GM18520 (cell line): ENCODE data around the gene DHX30.
"Not testable (repeated sequence)": the region's sequence is repeated elsewhere in the genome, so short reads cannot be mapped to it uniquely, and the experiment has no call there.

Source experiments
- ATAC-seq: cut with Tn5 transposase; IDR thresholded peaks from one replicate; pipeline ENCODE4 v1.9.1; 2021; ENCODE audit not compliant: unreplicated experiment

Gene DHX30

GRCh38 chr3:47882338-47882737 lies 79.4 kb downstream of the DHX30 start:
- no peak for ATAC-seq

GRCh38 chr3:47884603-47885002 lies 81.7 kb downstream of the DHX30 start:
- ATAC-seq: no peak

DNA sequence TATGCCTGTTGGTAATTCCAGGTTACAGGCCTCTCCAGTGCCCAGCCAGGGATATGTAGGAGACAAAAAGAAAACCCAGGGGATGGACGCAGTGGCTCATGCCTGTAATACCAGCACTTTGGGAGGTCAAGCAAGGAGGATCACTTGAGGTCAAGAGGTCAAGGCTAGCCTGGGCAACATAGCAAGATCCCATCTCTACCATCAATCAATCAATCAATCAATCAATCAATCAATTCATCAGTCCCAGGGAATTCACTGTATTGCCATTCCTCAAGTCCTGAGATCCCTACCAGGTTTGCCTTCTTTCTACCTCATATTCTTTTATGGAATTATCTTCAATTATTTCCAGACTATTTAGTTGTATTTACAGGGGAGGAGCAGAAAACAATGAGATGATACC lies 82.2 kb downstream of the DHX30 start:
- no peak for ATAC-seq

- ATAC-seq: not testable (repeated sequence)
These were observed 85.1 kb downstream of the DHX30 start for GRCh38 chr3:47887991-47888390.

DNA sequence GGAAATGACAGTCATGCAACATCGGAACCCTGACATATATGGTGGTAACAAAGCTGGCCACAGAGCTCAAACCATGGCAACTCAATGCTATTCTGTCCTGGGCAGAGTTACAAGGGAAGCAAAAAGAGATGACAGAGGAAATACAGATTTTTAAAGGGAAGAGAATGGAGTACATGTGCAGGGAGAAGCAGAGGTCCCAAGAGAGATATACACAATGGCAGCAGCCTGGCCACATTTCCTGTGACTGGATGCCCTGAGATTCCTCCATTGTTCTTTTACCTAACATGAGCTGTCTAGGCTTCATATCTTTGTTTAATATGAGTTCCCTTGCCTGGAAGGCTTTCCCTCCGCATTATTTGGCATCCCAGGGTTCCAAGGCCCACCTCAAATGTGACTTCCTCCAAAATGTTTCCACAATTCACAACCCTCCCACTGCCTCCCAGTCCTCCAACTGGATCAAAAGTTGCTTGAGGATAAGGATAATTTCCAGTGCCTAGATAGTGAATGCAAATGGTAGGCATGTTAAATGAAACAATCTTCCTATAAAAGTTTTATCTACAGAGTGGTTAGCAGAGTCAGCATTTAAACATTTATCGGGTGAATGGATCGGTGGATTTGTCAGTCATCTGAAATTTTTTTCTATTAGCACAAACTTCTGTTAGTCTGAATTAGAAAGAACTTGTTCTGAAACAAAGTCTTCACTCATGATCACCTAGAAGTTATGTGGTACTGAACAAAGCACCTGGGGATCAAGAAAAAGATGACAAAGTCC lies 86.2 kb downstream of the DHX30 start:
- ATAC-seq: no peak

- ATAC-seq: no peak
These were observed 87.3 kb downstream of the DHX30 start for GRCh38 chr3:47890126-47890827.

- ATAC-seq: no peak
These were observed 88.1 kb downstream of the DHX30 start for GRCh38 chr3:47890828-47891612.

DNA sequence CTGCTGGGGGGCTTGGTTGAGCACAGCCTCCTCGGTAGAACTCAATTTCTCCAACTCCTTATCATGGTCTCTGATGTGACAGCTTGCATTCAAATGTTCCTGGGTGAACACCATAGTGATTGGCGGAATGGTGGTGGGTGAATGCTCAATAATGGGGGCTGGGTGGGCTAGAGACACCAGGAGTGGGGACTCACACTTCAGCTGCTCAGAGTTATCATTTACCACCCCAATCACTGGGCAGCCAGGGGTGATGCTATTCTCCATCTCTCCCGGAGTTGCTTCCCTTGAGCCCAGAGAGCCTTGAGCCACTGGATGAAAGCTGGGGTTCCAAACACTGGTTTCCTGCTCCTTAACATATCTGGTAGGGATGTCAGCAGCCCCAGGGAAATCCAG lies 88.7 kb downstream of the DHX30 start:
- no peak for ATAC-seq

DNA sequence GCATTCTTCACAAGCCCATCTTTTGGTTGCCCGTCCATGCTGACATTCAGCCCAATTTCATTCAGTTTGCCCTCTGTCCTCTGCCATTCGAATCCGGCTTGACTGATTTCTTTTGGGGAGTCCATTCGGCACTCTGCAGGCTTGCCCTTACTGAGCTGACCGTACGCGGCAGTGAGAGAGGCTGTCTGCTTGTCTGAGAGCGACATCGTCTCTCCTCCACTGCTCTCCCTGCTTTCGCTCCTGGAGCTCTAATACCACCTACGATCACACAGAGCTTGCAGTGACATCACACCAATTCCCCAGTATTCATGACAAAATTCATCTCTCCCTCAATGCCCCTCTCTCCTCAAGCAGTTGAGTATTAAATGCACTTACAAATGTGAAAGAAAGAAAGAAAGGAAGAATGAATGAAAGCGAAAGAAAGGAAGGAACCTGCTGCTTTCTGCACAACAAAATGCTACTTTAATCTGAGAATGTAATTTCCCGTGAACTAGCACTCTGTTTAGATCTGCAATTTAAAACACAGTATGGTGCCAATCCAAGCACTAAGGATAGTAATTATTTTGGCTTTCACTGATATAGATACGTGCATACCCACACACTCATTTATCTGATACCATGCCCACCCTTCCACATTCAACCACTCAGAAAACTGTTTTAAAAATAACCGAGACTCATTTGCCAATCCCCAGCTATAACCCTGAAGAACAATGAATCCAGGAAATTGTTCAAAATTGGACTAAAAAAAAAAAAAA lies 89.5 kb downstream of the DHX30 start:
- no peak for ATAC-seq

GRCh38 chr3:47895241-47895640 lies 92.3 kb downstream of the DHX30 start:
- no peak for ATAC-seq

- no peak for ATAC-seq
These were observed 93.8 kb downstream of the DHX30 start for GRCh38 chr3:47896736-47897135.

- ATAC-seq: no peak
These were observed 95.0 kb downstream of the DHX30 start for GRCh38 chr3:47897954-47898353.

GRCh38 chr3:47899495-47900108 lies 96.7 kb downstream of the DHX30 start:
- no peak for ATAC-seq
